GM10248 (cell line): Measurements from ENCODE around the gene ENTPD7.
A peak's percentile ranks its signal among the peaks of the same experiment; 100 is the strongest.
"Not testable (repeated sequence)": the region's sequence is repeated elsewhere in the genome, so short reads cannot be mapped to it uniquely, and the experiment has no call there.

Source experiments
- CTCF ChIA-PET: fragments of 300-600 bp; sonication (Branson Sonifier 250); formaldehyde crosslinking; extraction: SDS; loops from one replicate; lab custom pipeline; 2021; ENCODE audit warnings: antibody characterized with exemption; lab: Yijun Ruan, JAX
- POLR2A ChIA-PET: fragments of 350-650 bp; sonication (Branson Sonifier 250); formaldehyde crosslinking; extraction: SDS; loops from one replicate; lab custom pipeline; 2020; ENCODE audit warnings: antibody characterized with exemption; lab: Yijun Ruan, JAX
- DNase-seq: peaks from one replicate; pipeline ENCODE4 v3.0.0; 2012; ENCODE audit errors: extremely low spot score
- TF ChIP-seq, protein P1 (sequence below): IDR thresholded peaks from 2 replicates; pipeline ENCODE4 v1.5.1; 2012; ENCODE audit warnings: mild to moderate bottlenecking, low read depth; ENCODE audit errors: extremely low read depth, missing control alignments, control extremely low read depth

ENTPD7 gene

DNA sequence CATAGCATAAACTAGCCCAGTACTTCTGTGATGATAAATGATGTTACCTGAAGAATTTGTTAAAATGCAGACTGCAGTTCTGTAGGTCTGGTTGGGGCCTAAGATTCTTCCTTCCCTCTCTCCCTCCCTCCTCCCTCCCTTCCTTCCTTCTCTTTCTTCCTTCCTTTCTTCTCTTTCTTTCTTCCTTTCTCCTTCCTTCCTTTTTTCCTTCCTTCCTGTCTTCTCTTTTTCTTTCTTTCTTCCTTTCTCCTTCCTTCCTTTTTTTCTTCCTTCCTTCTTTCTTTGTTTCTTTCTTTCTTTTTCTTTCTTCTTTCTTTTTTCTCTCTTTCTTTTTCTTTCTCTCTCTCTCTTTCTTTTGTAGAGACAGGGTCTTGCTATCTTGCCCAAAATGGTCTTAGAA is 35.4 kb upstream of the ENTPD7 start:
- CTCF ChIA-PET = interaction anchor here (3.2 kb wide), 1 partner anchor 12 kb away, joined by 16 read pairs; no protein-coding TSS in a partner anchor
- POLR2A ChIA-PET = no interaction called here
- no peak for DNase-seq
- TF ChIP-seq, protein P1, sequence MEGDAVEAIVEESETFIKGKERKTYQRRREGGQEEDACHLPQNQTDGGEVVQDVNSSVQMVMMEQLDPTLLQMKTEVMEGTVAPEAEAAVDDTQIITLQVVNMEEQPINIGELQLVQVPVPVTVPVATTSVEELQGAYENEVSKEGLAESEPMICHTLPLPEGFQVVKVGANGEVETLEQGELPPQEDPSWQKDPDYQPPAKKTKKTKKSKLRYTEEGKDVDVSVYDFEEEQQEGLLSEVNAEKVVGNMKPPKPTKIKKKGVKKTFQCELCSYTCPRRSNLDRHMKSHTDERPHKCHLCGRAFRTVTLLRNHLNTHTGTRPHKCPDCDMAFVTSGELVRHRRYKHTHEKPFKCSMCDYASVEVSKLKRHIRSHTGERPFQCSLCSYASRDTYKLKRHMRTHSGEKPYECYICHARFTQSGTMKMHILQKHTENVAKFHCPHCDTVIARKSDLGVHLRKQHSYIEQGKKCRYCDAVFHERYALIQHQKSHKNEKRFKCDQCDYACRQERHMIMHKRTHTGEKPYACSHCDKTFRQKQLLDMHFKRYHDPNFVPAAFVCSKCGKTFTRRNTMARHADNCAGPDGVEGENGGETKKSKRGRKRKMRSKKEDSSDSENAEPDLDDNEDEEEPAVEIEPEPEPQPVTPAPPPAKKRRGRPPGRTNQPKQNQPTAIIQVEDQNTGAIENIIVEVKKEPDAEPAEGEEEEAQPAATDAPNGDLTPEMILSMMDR = no peak

DNA sequence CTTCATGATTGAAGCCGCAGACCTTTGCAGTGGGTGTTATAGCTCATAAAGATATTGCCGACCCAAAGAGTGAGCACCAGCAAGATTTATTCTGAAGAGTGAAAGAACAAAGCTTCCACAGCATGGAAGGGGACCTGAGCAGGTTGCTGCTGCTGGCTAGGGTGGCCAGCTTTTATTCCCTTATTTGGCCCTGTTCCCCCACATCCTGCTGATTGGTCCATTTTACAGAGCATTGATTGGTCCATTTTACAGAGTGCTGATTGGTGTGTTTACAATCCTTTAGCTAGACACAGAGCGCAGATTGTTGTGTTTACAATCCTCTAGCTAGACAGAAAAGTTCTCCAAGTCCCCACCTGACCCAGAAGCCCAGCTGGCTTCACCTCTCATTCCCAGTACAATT is 34.2 kb upstream of the ENTPD7 start:
- POLR2A ChIA-PET, DNase-seq: not testable (repeated sequence)
- CTCF ChIA-PET = interaction anchor here (1.6 kb wide), 1 partner anchor 13 kb away, joined by 5 read pairs; no protein-coding TSS in a partner anchor

DNA sequence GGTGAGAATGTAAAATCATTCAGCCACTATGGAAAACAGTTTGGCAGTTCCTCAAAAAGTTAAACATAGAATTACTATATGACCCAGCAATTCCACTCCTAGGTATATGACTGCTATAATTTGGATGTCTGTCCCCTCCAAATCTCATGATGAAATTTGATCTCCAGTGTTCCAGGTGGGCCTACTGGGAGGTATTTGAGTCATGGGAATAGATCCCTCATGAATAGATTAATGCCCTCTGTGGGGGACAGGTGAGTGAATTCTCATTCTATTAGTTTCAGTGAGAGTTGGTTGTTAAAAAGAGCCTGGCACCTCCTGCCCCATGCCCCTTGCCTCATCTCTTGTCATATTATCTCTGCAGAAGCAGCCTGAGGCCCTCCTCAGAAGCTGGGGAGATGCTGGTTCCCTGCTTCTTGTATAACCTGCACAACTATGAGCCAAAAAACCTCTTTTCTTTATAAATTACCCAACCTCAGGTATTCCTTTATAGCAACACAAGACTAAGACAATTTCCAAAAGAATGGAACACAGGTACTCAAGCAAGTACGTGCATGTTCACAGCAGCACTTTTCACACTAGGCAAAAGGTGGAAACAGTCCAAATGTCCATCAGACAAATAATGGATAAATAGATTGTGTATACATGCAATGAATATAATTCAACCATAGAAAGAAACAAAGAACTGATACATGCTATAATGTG is 30.2 kb upstream of the ENTPD7 start:
- DNase-seq = no peak
- ChIA-PET CTCF (interaction anchor here (1.2 to 2.6 kb wide), 2 partner anchors 30 to 82 kb away, joined by 4 to 12 read pairs; partner anchors contain the start of gene ENTPD7), POLR2A (no interaction called here)
- TF ChIP-seq, protein P1 = no peak

DNA sequence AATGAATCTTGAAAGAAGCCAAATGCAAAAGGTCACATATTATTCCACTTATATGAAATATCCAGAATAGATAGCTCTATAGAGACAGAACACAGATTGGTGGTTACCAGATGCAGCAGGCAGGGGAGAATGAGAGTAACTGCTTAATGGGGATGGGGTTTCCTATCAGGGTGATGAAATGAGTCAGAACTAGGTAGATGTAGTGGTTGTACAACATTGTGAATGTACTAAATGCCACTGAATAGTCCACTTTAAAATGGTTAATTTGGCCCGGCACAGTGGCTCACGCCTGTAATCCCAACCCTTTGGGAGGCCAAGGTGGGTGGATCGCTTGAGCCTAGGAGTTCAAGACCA is 29.7 kb upstream of the ENTPD7 start:
- ChIA-PET POLR2A (no interaction called here), CTCF (interaction anchor here (1.2 to 2.6 kb wide), 3 partner anchors 30 to 81 kb away, joined by 3 to 12 read pairs (median 4); partner anchors contain the start of gene ENTPD7)
- TF ChIP-seq, protein P1 = no peak
- no peak for DNase-seq

DNA sequence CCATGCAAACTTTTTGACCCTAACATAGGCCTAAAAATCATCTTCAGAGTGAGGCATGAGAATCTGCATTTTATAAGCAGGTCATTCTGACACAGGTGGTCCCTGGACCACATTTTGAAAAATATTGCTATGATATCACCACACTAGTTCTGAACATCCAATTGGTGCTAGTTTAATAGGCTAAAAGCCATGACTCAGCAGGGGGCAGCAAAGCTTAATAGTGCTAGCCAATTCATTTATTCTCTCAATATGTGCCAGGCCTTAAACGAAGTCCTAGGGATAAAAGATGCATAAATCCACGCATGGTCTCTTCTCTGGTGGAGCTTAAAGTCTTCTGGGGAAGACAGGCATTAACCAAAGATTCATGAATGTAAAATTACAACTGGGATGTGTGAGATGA is 28.9 kb upstream of the ENTPD7 start:
- POLR2A ChIA-PET = no interaction called here
- DNase-seq = no peak
- CTCF ChIA-PET = interaction anchor here (1.1 to 2.6 kb wide), 7 partner anchors 8 to 83 kb away, joined by 3 to 13 read pairs (median 4); partner anchors contain the start of gene ENTPD7
- TF ChIP-seq, protein P1 = peak; percentile 47

DNA sequence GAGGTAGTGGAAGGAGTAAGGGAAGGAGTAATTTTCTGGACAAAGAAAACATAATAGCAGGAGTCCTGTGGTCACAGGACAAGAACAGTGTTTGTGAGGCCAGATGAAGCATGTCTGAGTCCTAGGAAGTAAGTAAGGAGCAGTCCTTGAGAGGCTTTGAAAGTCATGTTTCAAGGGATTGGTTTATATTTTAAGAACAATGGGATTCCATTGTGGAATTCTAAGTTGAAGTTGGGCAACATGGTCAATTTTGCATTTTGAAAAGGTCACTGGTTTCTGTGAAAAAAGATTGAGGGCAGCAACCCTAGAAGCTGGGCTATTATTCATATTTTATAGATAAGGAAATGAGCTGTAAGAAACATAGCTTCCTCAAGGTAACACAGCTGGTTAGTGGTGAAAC is 28.3 kb upstream of the ENTPD7 start:
- ChIA-PET POLR2A (no interaction called here), CTCF (interaction anchor here (1.1 to 2.6 kb wide), 5 partner anchors 9 to 82 kb away, joined by 3 to 13 read pairs (median 5); no protein-coding TSS in a partner anchor)
- TF ChIP-seq, protein P1 = no peak
- no peak for DNase-seq

DNA sequence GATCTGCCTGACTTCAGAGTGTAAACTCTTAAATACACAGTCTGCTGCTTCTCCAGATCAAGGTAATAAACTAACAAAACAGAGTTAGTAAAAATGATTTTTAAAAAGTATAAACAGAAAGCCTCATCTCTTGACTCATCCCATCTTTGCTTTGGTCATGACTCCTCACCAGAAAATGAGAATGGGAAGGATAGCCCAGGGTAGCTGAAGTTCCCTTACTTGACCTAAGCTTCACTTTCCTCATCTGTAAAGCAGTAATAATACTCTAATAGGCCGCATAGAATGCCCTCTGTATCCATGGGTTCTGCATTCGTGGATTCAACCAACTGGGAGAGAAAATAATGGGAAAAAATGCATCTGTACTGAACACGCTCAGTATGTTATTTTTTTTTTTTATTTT is 27.8 kb upstream of the ENTPD7 start:
- ChIA-PET POLR2A (no interaction called here), CTCF (interaction anchor here (1.1 to 2.6 kb wide), 4 partner anchors 9 to 82 kb away, joined by 3 to 13 read pairs (median 8); no protein-coding TSS in a partner anchor)
- TF ChIP-seq, protein P1 = no peak
- DNase-seq = no peak
